HFFc6 (cell line): ENCODE measurements around the gene CST9L. TPM values are rescaled to one million over a fixed set of nuclear protein-coding genes. Genes with fewer than 3 reads are reported as not detected.

Experiments used
- DNase-seq: peaks from one replicate; pipeline ENCODE4 v3.0.0-alpha.2; 2018
- H3K27ac Mint-ChIP-seq: 2 replicates; pipeline ENCODE4 v1.8.0; 2020; ENCODE audit warnings: mild to moderate bottlenecking, mixed read lengths
- H3K27me3 Mint-ChIP-seq: 2 replicates; pipeline ENCODE4 v1.8.0; 2021; ENCODE audit warnings: mild to moderate bottlenecking, moderate library complexity, mixed read lengths; ENCODE audit not compliant: insufficient read depth
- H3K36me3 Mint-ChIP-seq: 2 replicates; pipeline ENCODE4 v1.8.0; 2021; ENCODE audit warnings: low read depth, mixed read lengths
- H3K4me1 Mint-ChIP-seq: 2 replicates; pipeline ENCODE4 v1.8.0; 2020; ENCODE audit warnings: low read depth, mixed read lengths
- H3K4me3 Mint-ChIP-seq: 2 replicates; pipeline ENCODE4 v1.8.0; 2020; ENCODE audit warnings: mild to moderate bottlenecking, moderate library complexity, mixed read lengths
- H3K9me3 Mint-ChIP-seq: 2 replicates; pipeline ENCODE4 v1.8.0; 2020; ENCODE audit warnings: mild to moderate bottlenecking, mixed read lengths
- total RNA-seq, 6 experiments: library from RNA; stranded (reverse); fragmentation: NEBNext Ultra II Directional; extraction: Animal tissue kit (Norgen Biotek cat#: 25700); gene quantifications; 2 replicates in 1 of 6; 3 replicates in 5 of 6; pipeline ENCODE4 v1.2.3, GENCODE V29; 2021
- TF ChIP-seq, protein P1 (sequence below): fragments of 200-600 bp; sonication (generic); IDR thresholded peaks from 2 replicates; pipeline ENCODE4 v1.5.0; 2021; ENCODE audit warnings: antibody characterized with exemption, mild to moderate bottlenecking

The CST9L gene
- total RNA-seq, 6 experiments from 2014 or later: not detected

DNA sequence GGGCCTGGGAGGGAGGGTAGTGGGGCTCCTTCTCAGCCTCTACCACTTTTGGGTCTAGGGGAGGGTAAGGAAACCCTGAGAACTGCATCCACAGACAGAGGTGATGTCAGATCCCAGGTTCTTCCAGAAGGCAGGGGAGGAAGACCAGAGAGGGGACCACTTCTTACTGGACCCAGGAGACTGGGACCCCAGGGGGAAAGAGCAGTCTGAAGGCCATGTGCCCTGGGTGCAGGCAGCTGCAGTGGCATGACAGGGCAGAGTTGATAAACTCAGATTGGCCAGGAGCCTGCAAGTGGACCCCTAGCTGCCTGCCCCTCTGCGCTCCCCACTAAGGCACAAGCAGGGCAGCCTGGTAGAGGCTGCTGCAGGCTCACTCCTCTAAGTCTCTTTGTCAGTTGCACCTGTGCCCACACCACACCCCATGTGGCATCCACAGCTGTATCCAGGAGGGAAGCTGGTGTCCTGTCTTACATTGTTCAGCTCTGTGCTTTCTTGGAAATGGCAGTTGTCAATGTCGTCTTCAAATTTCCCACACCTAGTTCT, 2.7 kb downstream of the CST9L start:
- Mint-ChIP-seq H3K4me3 (no peak overlapping the region), H3K27me3 (peaks cover 6% of the 10 kb centered on the region; the same call in 1 of the 2 replicates), H3K36me3 (no peaks in the 10 kb centered on the region), H3K9me3 (peaks cover 13% of the 10 kb centered on the region; the same call in 1 of the 2 replicates), H3K27ac (no peak overlapping the region), H3K4me1 (no peaks in the 10 kb centered on the region)
- TF ChIP-seq, protein P1, sequence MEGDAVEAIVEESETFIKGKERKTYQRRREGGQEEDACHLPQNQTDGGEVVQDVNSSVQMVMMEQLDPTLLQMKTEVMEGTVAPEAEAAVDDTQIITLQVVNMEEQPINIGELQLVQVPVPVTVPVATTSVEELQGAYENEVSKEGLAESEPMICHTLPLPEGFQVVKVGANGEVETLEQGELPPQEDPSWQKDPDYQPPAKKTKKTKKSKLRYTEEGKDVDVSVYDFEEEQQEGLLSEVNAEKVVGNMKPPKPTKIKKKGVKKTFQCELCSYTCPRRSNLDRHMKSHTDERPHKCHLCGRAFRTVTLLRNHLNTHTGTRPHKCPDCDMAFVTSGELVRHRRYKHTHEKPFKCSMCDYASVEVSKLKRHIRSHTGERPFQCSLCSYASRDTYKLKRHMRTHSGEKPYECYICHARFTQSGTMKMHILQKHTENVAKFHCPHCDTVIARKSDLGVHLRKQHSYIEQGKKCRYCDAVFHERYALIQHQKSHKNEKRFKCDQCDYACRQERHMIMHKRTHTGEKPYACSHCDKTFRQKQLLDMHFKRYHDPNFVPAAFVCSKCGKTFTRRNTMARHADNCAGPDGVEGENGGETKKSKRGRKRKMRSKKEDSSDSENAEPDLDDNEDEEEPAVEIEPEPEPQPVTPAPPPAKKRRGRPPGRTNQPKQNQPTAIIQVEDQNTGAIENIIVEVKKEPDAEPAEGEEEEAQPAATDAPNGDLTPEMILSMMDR: no peak
- no peak for DNase-seq

GRCh38 chr20:23564927-23565326, 3.4 kb downstream of the CST9L start:
- TF ChIP-seq, protein P1: no peak
- no peak for DNase-seq
- Mint-ChIP-seq H3K36me3 (no peaks in the 10 kb centered on the region), H3K27me3 (peaks cover 6% of the 10 kb centered on the region), H3K4me3 (no peak overlapping the region), H3K4me1 (no peaks in the 10 kb centered on the region), H3K9me3 (peaks cover 13% of the 10 kb centered on the region; the same call in 1 of the 2 replicates), H3K27ac (no peak overlapping the region)

GRCh38 chr20:23562721-23563342, 5.5 kb downstream of the CST9L start:
- H3K36me3 Mint-ChIP-seq: no peaks in the 10 kb centered on the region
- no peaks in the 10 kb centered on the region for H3K4me1 Mint-ChIP-seq
- TF ChIP-seq, protein P1: no peak
- H3K27me3 Mint-ChIP-seq: peaks cover 3% of the 10 kb centered on the region
- peaks cover 13% of the 10 kb centered on the region; the same call in 1 of the 2 replicates for H3K9me3 Mint-ChIP-seq
- no peak for DNase-seq
- H3K27ac Mint-ChIP-seq: no peak overlapping the region
- no peak overlapping the region for H3K4me3 Mint-ChIP-seq

GRCh38 chr20:23554401-23554800, 13.9 kb downstream of the CST9L start:
- TF ChIP-seq, protein P1: no peak
- Mint-ChIP-seq H3K9me3 (no peaks in the 10 kb centered on the region; the same call in 1 of the 2 replicates), H3K36me3 (no peaks in the 10 kb centered on the region), H3K4me1 (no peaks in the 10 kb centered on the region), H3K27me3 (peaks cover 5% of the 10 kb centered on the region), H3K4me3 (no peak overlapping the region), H3K27ac (no peak overlapping the region)
- no peak for DNase-seq

GRCh38 chr20:23551786-23552185, 16.5 kb downstream of the CST9L start:
- Mint-ChIP-seq H3K27ac (no peak overlapping the region), H3K27me3 (peaks cover 11% of the 10 kb centered on the region), H3K4me3 (no peak overlapping the region), H3K36me3 (no peaks in the 10 kb centered on the region), H3K4me1 (no peaks in the 10 kb centered on the region), H3K9me3 (no peaks in the 10 kb centered on the region)
- TF ChIP-seq, protein P1: no peak
- DNase-seq: no peak
